HG03280 (cell line): ENCODE data around the gene RNGTT.
"Not testable (repeated sequence)": the region's sequence is repeated elsewhere in the genome, so short reads cannot be mapped to it uniquely, and the experiment has no call there.

ENCODE experiments used
- ATAC-seq: cut with Tn5 transposase; IDR thresholded peaks from one replicate; pipeline ENCODE4 v1.9.1; 2021; ENCODE audit warnings: mild to moderate bottlenecking, moderate library complexity; ENCODE audit not compliant: unreplicated experiment

The RNGTT gene

GRCh38 chr6:88914895-88915598 lies 48.4 kb downstream of the RNGTT start:
- no peak for ATAC-seq

- ATAC-seq, result no peak
Observed at GRCh38 chr6:88914180-88914579, 49.2 kb downstream of the RNGTT start.

GRCh38 chr6:88913471-88913870 lies 49.9 kb downstream of the RNGTT start:
- ATAC-seq, result no peak

- ATAC-seq, result no peak
Observed at GRCh38 chr6:88910922-88911778, 52.3 kb downstream of the RNGTT start.

GRCh38 chr6:88908598-88909548 lies 54.5 kb downstream of the RNGTT start:
- no peak for ATAC-seq

GRCh38 chr6:88907148-88907547 lies 56.3 kb downstream of the RNGTT start:
- not testable (repeated sequence) for ATAC-seq

GRCh38 chr6:88899569-88900316 lies 63.7 kb downstream of the RNGTT start:
- ATAC-seq, result no peak

GRCh38 chr6:88895911-88896310 lies 67.5 kb downstream of the RNGTT start:
- ATAC-seq, result no peak

GRCh38 chr6:88890860-88891845 lies 72.3 kb downstream of the RNGTT start:
- ATAC-seq, result no peak

GRCh38 chr6:88890394-88890793 lies 73.0 kb downstream of the RNGTT start:
- no peak for ATAC-seq

- no peak for ATAC-seq
Observed at GRCh38 chr6:88884361-88884760, 79.1 kb downstream of the RNGTT start.

GRCh38 chr6:88882536-88882935 lies 80.9 kb downstream of the RNGTT start:
- no peak for ATAC-seq

GRCh38 chr6:88881451-88881850 lies 82.0 kb downstream of the RNGTT start:
- ATAC-seq, result no peak

- ATAC-seq, result no peak
Observed at GRCh38 chr6:88880021-88880420, 83.4 kb downstream of the RNGTT start.

- ATAC-seq, result no peak
Observed at GRCh38 chr6:88877893-88878292, 85.5 kb downstream of the RNGTT start.

GRCh38 chr6:88872962-88873361 lies 90.5 kb downstream of the RNGTT start:
- no peak for ATAC-seq

- ATAC-seq, result no peak
Observed at GRCh38 chr6:88871498-88871897, 91.9 kb downstream of the RNGTT start.

GRCh38 chr6:88870717-88871330 lies 92.6 kb downstream of the RNGTT start:
- no peak for ATAC-seq
